SH-SY5Y (cell line): ENCODE data around the gene CYP1A2.

Experiments used
- GATA2 ChIP-seq: IDR thresholded peaks from 2 replicates; pipeline ENCODE4 v1.6.1; 2011; ENCODE audit warnings: mild to moderate bottlenecking, low read depth, low read length
- GATA3 ChIP-seq: IDR thresholded peaks from 2 replicates; pipeline ENCODE4 v1.6.1; 2011; ENCODE audit warnings: low read depth, mild to moderate bottlenecking, low read length, moderate library complexity

The CYP1A2 gene

GRCh38 chr15:74763416-74763815, 14.8 kb downstream of the CYP1A2 start:
- TF ChIP-seq GATA3 (no peak), GATA2 (no peak)

GRCh38 chr15:74767167-74768098, 18.8 kb downstream of the CYP1A2 start:
- TF ChIP-seq GATA2 (no peak), GATA3 (no peak)

- TF ChIP-seq GATA3 (no peak), GATA2 (no peak)
Measured at GRCh38 chr15:74768099-74768770, 19.6 kb downstream of the CYP1A2 start.

GRCh38 chr15:74768771-74769342, 20.2 kb downstream of the CYP1A2 start:
- TF ChIP-seq GATA3 (no peak), GATA2 (no peak)

- TF ChIP-seq GATA2 (no peak), GATA3 (no peak)
Measured at GRCh38 chr15:74769463-74770025, 20.9 kb downstream of the CYP1A2 start.

GRCh38 chr15:74770211-74770903, 21.7 kb downstream of the CYP1A2 start:
- TF ChIP-seq GATA3: no peak
- no peak for TF ChIP-seq GATA2

GRCh38 chr15:74773329-74773728, 24.7 kb downstream of the CYP1A2 start:
- no peak for TF ChIP-seq GATA3

GRCh38 chr15:74773731-74774252, 25.1 kb downstream of the CYP1A2 start:
- TF ChIP-seq GATA3: no peak
- no peak for TF ChIP-seq GATA2

GRCh38 chr15:74775132-74775562, 26.5 kb downstream of the CYP1A2 start:
- TF ChIP-seq GATA2 (no peak), GATA3 (no peak)

GRCh38 chr15:74775894-74776293, 27.2 kb downstream of the CYP1A2 start:
- no peak for TF ChIP-seq GATA2
- TF ChIP-seq GATA3: no peak

- TF ChIP-seq GATA2: no peak
- TF ChIP-seq GATA3: no peak
Measured at GRCh38 chr15:74776821-74777768, 28.4 kb downstream of the CYP1A2 start.

GRCh38 chr15:74777769-74778598, 29.3 kb downstream of the CYP1A2 start:
- no peak for TF ChIP-seq GATA2
- no peak for TF ChIP-seq GATA3
